SKM-1 (cell line): ENCODE measurements around the gene DNAJC28.
A peak's percentile ranks its signal among the peaks of the same experiment; 100 is the strongest.
"Not testable (repeated sequence)": the region's sequence is repeated elsewhere in the genome, so short reads cannot be mapped to it uniquely, and the experiment has no call there.

Experiments
- DNase-seq: peaks from one replicate; lab custom pipeline; 2025; ENCODE audit not compliant: unreplicated experiment; lab: John Stamatoyannopoulos, UW

DNAJC28 gene

DNA sequence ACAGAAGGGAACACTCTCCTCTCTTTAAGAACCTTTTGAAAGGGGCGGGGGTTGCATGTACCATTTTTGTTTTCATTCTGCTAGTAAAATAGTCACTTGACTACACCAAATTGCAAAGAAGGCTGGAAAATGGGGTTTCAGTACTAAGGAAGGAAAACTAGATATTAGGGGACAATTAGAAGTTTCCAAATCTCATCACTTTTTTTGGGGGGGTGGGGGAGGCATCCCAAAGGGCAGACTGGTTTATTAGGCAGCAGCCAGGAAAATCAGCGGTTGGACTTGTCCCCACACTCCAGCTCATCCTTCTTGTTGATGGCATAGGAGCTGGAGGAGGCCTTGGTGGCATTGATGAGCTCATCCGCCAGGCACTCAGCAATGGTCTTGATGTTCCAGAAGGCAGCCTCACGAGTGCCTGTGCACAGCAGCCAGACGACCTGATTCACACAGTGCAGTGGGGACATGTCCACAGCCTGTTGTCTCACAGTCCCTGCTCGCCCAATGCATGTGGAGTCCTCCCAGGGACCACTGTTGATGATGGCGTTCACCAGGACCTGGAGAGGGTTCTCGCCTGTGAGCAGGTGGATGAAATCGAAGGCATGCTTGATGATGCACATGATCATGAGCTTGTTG lies 10.1 kb downstream of the DNAJC28 start:
- no peak for DNase-seq

DNA sequence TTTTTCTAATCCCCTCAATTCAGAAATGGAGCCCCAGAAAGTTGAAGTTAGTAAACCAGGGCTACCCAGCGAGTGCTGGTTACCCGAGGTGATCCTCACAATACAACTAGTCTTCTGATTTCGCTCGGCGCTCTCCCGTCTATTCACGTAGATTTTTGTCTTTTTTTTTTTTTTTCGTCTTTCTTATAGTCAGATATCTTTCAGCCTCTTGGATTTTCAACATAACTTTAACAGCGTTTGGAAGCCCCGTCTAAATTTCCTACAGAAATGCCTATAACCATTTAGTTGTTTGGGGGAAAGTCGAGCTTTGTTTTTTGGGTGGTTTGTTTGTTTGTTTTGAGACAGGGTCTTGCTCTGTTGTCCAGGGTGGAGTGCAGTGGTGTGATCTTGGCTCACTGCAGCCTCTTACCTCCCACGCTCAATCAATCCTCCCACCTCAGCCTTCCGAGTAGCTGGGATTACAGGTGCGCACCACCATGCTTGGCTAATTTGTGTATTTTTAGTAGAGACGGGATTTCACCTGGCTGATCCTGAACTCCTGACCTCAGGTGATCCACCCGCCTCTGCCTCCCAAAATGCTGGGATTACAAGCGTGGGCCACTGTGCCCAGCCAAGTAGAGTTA lies 10.9 kb downstream of the DNAJC28 start:
- DNase-seq, result no peak

GRCh38 chr21:33479679-33480480 lies 11.6 kb downstream of the DNAJC28 start, which contains the start of gene TMEM50B:
Gene TMEM50B (minus strand): TSS chr21:33479974. CDS start chr21:33468885, 11,089 bp downstream.
- DNase-seq, result peak; percentile 87

GRCh38 chr21:33478935-33479678 lies 12.4 kb downstream of the DNAJC28 start:
- no peak for DNase-seq

DNA sequence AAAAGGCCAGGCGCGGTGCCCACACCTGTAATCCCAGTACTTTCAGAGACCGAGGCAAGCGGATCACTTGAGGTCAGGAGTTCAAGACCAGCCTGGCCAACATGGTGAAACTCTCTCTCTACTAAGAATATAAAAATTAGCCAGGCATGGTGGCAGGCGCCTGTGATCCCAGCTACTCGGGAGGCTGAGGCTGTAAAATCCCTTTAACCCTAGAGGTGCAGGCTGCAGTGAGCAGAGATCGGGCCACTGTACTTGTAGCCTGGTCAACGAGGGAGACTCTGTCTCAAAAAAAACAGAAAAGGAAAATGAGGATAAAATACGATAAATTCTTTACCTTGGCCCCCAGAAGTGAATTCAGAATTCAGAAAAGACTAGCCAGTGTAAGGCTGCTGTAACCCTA lies 13.3 kb downstream of the DNAJC28 start:
- no peak for DNase-seq

DNA sequence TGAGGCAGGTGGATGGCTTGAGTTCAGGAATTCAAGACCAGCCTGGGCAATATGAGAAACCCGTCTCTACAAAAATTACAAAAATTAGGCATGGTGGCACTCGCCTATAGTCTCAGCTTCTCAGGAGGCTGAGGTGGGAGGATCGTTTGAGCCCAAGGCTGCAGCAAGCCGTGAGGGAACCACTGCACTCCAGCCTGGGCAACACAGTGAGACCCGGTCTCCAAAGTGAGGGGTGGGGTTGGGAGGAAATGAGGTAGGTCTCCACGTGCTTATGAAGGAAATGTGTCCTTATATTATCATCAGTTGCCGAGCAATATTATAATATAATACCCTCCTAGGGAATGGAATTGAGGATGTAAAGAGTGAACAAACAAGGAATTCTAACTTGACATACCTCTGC lies 14.4 kb downstream of the DNAJC28 start:
- DNase-seq, result no peak

- no peak for DNase-seq
These were observed 18.2 kb downstream of the DNAJC28 start for GRCh38 chr21:33473344-33473743.

- no peak for DNase-seq
These were observed 20.8 kb downstream of the DNAJC28 start for GRCh38 chr21:33470701-33471100.

DNA sequence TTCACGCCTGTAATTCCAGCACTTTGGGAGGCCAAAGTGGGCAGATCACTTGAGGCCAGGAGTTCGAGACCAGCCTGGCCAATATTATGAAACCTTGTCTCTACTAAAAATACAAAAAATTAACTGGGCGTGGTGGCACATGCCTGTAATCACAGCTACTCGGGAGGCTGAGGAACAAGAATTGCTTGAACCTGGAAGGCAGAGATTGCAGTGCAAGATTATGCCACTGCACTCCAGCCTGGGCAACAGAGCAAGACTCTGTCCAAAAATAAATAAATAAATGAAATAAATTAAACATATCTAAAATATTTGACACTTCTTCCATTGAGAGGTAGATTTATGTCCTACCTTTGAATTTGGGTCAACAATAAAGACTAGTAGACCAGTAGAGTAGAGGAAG lies 22.3 kb downstream of the DNAJC28 start:
- DNase-seq, result not testable (repeated sequence)

DNA sequence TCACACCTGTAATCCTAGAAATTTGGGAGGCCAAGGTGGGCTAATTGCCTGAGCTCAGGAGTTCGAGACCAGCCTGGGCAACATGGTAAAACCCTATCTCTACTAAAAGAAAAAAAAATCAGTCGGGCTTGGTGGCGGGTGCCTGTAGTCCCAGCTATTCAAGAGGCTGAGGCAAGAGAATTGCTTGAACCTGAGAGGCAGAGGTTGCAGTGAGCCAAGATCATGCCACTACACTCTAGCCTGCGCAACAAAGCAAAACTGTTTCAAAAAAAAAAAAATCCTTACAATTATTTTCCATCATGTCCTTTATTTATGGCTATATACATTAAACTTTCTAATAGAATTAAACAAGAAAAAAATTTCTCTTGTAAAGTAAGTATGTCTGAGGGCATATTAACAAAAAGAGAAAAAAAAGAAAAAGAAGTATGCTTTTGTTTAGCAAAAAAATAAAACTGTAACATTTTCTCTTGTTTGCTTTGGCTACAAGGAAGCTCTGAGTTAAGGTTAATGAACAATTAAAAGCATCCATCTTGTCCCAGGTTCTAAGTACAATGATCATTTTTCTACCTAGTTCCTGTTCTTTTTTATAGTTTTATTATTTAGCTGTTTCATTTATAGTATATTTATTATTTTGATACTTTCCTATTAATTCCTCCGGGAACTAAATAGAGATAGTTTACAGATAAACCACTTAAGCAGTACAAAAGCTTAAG lies 29.8 kb downstream of the DNAJC28 start:
- DNase-seq, result no peak

GRCh38 chr21:33458861-33459260 lies 32.7 kb downstream of the DNAJC28 start:
- DNase-seq, result no peak

- DNase-seq, result no peak
These were observed 35.6 kb downstream of the DNAJC28 start for GRCh38 chr21:33455686-33456446.

DNA sequence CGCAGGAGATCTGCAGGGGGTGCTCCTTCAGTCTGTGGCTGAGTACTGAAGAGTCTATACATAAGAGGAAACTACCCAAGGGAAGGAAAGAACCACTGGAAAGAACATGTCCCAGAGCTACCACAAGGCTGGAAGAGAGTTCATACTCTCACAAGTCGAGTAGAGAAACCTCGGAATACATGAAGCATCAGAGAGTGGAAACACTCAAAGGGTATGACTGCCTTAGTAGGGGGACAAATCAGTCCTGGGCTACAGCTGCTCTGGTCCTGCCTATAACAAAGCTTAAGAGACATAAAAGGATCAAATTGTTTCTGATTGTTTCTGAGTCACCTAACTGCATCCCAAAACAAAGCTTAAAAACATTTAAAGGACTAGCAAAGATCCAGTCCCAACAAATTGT lies 39.2 kb downstream of the DNAJC28 start:
- no peak for DNase-seq

GRCh38 chr21:33451634-33452071 lies 39.9 kb downstream of the DNAJC28 start:
- no peak for DNase-seq

DNA sequence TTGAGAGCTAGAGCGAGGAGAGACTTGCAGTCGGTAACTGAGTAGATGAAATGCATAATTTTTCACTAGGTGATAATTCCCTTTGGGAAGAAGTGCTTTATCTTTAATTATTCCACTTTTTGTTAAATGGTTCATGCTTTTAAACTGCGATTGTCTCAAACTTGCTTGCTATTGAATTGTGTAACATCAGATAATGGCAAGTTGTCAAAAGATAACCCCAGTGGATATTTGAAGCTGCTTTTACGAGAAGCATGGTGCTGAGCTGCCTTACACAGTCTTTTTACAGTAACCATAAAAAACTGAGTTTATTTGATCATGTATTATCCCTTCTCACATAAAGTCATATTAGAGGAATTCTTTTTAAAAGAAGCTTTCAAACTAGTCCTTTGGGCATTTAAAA lies 41.9 kb downstream of the DNAJC28 start:
- DNase-seq, result no peak

DNA sequence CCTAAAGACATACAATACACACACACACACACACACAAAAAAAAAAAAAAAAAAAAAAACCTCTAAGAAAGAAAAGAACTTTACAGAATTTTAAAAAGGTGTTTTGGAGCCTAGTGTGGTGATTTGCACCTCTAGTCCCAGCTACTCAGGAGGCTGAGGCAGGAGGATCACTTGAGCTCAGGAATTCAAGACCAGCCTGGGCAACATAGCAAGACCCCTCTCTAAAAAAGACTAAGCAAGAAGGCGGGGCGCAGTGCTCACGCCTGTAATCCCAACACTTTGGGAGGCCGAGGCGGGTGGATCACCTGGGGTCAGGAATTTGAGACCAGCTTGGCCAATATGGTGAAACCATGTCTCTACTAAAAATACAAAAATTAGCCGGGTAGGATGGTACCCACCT lies 44.9 kb downstream of the DNAJC28 start:
- DNase-seq, result not testable (repeated sequence)

DNA sequence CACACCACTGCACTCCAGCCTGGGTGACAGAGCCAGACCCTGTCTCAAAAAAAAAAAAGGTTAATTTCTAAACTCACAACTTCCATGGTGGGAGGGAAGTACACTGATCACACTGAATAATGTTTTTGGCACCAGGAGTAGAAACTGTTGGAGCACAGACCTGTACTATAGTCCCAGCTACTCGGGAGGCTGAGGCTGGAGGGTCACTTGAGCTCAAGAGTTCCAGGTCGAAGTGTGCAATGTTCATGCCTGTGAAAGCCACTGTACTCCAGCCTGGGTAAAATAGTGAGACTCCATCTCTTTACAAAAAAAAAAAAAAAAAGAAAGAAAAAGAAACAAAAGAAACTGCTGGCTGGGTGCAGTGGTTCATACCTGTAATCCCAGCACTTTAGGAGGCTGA lies 47.0 kb downstream of the DNAJC28 start:
- DNase-seq, result no peak

GRCh38 chr21:33443194-33443593 lies 48.3 kb downstream of the DNAJC28 start:
- DNase-seq, result no peak

DNA sequence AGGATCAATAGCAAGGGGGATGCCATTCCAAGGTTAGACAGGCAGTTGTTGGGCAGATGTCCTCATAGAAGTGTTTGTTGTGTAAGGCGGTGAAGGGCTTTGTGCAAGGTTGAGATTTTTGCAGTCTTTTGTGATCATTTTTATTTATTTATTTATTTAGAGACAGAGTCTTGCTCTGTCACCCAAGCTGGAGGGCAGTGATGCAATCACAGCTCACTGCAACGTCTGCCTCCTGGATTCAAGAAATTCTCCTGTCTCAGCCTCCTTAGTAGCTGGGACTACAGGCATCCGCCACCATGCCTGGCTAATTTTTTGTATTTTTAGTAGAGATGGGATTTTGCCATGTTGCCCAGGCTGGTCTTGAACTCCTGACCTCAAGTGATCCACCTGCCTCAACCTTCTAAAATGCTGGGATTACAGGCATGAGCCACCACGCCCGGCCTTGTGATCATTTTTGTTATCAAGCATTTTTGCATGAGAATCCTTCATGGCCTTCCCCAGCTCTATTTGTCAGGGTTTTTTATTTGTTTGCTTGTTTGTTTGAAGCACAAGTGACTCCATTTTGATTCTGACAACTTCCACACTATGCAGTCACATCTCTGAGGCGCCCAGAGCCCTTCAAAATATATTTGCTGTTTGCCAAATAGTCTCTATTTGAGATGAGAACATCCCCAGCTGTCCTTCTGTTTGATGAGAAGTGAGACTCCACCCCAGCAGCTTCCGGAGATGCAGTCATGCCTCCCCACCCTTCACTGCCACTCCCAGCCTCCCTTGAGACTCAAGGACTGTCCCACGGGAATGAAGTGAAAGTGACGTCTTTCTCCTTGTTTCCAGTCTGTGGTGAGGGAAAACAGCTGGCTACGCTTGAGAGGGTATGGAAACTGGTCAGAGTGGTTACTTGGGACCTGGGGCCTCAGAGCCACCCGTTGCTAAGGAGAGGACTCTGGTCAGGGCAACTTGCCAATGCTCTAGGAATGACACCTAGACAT lies 49.7 kb downstream of the DNAJC28 start:
- DNase-seq, result no peak
